EL (cell line): ENCODE data around the gene NPAS3.
A peak's percentile ranks its signal among the peaks of the same experiment; 100 is the strongest.

Experiments
- DNase-seq: peaks from one replicate; pipeline ENCODE4 v3.0.0-alpha.2; 2016

NPAS3 gene

DNA sequence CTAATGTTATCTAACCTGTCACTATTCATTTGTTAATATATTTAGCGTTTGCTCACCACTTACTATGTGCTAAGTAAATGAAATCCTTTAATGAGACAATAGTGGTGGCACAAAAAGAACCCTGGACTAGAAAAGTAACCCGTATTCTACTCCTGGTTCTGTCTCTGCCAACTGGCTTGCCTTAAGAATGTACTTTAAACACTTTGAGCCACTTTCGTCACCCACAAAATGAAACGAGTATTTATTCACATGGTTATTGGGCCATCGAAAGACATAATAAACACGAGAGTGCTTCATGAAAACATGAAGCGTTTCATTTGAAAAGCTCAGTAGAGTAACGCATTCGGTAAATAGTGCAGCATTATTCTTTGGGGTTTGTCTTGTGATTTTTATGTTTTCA lies 757.5 kb downstream of the NPAS3 start:
- DNase-seq: no peak

- no peak for DNase-seq
Measured at GRCh38 chr14:33699300-33699983, 760.8 kb downstream of the NPAS3 start.

GRCh38 chr14:33700052-33700451 lies 761.4 kb downstream of the NPAS3 start:
- DNase-seq: no peak

GRCh38 chr14:33702293-33702692 lies 763.6 kb downstream of the NPAS3 start:
- no peak for DNase-seq

GRCh38 chr14:33704481-33704880 lies 765.8 kb downstream of the NPAS3 start:
- no peak for DNase-seq

DNA sequence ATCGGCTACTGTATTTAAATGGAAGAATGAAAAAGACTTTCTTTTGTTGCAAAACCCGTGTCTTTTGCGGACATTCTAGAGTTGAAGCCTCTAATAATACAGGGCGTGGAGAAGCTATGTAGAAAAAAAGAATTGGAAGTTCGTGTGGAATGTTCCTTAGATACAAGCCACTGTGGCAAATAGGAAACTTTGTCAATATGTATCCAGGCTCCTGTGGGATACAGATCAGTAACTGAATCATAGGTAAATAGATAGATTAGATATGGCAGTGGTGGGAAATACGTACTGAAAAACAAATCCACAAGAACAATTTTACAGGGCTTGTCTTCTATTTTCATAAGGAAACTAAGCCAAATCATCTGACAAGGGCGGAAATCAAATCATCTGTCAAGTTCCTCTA lies 766.8 kb downstream of the NPAS3 start:
- no peak for DNase-seq

GRCh38 chr14:33707716-33708115 lies 769.0 kb downstream of the NPAS3 start:
- no peak for DNase-seq

DNA sequence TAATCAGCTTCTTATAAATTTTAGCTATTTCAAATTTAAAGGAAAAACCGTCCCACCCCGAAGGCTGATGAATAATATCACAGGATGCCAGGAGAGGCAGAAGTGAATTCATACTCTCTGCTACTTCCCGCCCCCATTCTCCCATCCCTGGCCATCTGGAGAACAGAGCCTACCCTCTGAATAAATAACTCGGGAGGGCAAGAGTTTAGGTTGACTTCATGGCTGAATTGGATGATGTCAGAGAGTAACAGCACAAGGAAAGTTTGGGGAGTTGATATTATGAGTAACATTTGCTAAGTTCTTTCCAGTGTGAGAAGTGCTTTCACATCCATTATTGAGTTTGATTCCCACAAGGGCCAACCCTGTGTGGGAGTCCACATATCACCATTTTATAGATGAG lies 770.6 kb downstream of the NPAS3 start:
- DNase-seq: peak; percentile 20

DNA sequence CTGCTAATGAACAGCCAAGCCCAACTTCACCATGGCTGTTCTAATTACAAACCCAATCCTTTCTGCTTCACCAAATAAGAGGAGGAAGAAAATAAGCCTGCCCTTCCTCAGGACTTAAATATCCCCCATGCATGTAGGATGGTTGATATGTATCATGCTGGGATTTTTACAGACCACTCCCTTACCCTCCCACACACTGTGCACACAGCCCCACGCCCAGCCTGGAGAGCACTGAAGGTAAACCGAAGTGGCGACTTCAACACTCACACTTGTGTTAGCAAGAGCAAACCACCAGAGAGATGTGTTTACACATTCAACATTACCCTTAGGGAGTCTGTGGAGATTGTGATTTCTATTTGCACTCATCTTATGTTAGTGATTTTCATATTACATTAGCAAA lies 771.0 kb downstream of the NPAS3 start:
- DNase-seq: no peak

DNA sequence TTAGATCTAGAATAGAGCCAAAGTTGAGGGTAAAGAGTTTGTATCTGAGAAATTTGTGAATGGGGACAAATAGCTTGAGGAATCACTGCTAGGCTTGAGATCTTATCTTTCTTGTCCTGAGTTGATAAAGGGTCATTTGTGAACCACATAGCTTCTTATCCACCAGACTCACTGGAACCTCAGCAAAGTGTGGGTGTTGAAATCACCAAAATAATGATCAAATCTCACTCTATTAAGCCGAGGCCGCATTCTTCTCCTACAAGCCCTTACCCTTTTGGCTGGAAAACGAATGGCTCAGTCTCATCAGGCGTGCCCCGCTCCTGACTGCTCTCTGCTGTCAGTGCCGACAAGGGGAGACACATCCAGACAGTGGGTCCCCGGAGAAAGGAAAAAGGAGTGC lies 771.6 kb downstream of the NPAS3 start:
- no peak for DNase-seq

GRCh38 chr14:33711194-33711593 lies 772.5 kb downstream of the NPAS3 start:
- DNase-seq: no peak

GRCh38 chr14:33711811-33712216 lies 773.1 kb downstream of the NPAS3 start:
- no peak for DNase-seq

- peak; percentile 60 for DNase-seq
Measured at GRCh38 chr14:33714527-33715226, 776.0 kb downstream of the NPAS3 start.

- DNase-seq: no peak
Measured at GRCh38 chr14:33715227-33715528, 776.5 kb downstream of the NPAS3 start.

- DNase-seq: no peak
Measured at GRCh38 chr14:33716921-33717320, 778.2 kb downstream of the NPAS3 start.

DNA sequence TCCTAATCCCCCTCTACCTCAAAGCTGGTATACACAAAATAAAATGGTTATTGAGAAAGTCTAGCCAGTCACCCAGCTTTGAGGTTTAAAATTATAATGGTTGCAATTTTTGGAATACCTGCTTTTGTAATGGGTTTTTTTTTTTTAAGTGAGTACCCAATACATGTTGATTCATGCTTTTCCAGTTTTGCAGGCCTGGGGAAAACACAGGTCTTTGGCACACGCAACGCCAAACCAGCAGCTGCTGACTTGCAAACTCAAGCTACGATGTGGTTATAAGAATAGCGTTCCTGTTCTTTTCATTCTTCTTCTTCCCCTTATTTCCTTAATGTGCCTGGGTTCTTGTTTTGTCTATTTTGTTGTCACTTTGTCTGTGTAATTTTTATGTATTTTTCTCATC lies 779.2 kb downstream of the NPAS3 start:
- DNase-seq: no peak

- DNase-seq: no peak
Measured at GRCh38 chr14:33720284-33720787, 781.7 kb downstream of the NPAS3 start.

- no peak for DNase-seq
Measured at GRCh38 chr14:33726685-33727084, 788.0 kb downstream of the NPAS3 start.

DNA sequence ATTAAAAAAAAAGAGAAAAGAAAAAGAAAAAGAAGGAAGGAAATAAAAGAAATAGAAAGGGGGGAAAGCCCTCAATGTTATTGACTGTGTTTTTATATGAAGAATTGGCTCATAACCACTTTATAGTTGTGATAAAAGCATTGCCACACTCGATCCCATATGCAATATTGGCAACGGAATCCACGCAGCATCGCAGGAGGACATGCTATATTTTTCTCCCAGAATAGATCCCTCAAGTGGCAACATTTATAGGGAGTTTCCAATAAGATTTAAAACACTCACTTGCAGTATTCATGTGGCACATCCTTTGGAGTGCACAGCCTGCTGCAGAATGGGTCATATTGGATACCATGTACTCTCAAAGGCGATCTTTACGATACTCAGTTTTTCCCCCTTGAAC lies 788.9 kb downstream of the NPAS3 start:
- no peak for DNase-seq

- DNase-seq: no peak
Measured at GRCh38 chr14:33728010-33728498, 789.4 kb downstream of the NPAS3 start.

DNA sequence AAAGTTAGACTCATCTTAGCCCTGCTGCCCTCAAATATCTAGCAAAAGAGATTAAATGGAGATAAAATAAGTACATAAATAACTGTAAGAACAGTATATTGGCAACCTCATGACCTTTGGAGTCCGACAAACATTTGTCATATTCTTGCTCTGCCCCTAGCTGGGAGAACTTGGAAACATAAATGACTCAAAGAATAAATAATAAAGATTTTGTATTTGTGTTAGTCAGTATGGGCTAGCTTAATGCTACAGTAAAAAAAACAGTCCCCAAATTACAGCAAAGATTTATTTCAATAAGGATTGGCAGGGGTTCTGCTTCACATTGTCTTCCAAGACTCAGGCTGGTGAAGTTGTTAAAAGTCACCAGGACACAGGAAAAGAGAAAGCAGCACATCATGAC lies 791.5 kb downstream of the NPAS3 start:
- no peak for DNase-seq

- no peak for DNase-seq
Measured at GRCh38 chr14:33732175-33732574, 793.5 kb downstream of the NPAS3 start.

GRCh38 chr14:33733310-33733709 lies 794.6 kb downstream of the NPAS3 start:
- no peak for DNase-seq

- no peak for DNase-seq
Measured at GRCh38 chr14:33733721-33734120, 795.0 kb downstream of the NPAS3 start.

DNA sequence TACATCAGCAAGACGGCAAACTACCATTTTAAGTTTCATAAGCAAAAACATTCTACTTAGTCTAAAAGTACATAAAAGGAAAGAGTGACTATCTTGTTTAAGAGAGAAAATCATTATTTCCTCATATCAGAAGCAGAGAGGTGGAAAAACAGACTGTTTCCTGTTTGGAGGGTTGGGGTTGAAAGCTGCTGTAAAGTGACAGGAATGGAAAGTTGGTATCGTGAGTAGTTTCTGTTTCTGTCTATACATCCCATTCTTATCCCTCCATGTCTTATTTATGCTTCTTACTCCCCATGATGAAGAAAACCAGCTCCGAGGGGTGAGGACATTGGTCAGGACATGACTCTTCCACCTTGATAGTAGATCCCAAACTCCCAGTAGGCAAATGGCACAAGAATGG lies 795.7 kb downstream of the NPAS3 start:
- DNase-seq: no peak
